PC-9 (cell line): ENCODE results near the gene SYMPK.

ENCODE experiments used
- CTCF ChIP-seq: fragments of 200-600 bp; sonication (generic); conservative IDR thresholded peaks from 2 replicates; pipeline ENCODE4 v1.6.1; 2017; ENCODE audit warnings: mixed run types, antibody characterized with exemption, mild to moderate bottlenecking, moderate library complexity
- EZH2 ChIP-seq: fragments of 200-600 bp; sonication (generic); IDR thresholded peaks from 2 replicates; pipeline ENCODE4 v1.8.0; 2017; ENCODE audit warnings: antibody characterized with exemption, low read depth

GRCh38 chr19:45826934-45827333, 36.0 kb downstream of the SYMPK start:
- no peak for TF ChIP-seq CTCF
- TF ChIP-seq EZH2 = no peak
